ENCODE data around the gene ZNF341. TPM values are rescaled to one million over a fixed set of nuclear protein-coding genes. Genes with fewer than 3 reads are reported as not detected.
A peak's percentile ranks its signal among the peaks of the same experiment; 100 is the strongest.

The ZNF341 gene
- polyA plus RNA-seq, 1 donor = 3.3 TPM

DNA sequence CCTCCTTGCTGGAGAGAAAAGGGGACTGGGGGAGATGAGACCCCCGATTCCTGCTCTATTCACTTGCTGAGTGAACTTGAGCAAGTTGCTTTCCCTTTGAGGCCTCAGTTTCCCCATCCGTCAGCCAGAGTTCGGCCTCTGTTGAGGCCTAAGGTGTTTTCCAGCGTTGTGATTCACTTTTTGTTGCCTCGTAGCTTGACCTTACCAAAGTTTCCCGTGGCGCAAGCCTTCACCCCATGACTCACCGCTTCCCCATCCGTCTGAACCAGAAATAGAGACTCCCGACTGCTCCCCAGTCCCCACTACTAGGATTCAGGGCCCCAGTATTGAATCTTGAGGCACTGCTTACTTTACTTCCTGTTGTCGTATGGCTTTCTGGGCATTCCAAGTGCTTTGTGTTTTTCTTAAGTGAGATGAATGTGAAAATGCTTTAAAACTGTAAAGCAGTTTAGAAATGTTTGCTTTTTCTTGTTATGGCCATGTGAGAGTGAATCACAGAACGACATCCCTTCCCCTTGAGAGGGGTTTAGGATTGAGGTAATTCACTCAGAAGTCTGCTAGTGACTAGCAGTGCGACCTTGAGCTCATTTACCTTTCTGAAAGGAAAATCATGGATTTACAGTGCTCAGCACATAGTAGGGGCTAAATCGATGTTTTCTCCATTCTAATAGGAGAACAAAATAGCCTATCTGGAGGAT lies 80.5 kb downstream of the ZNF341 start:
- Histone ChIP-seq H3K4me1 (ENCODE audit: control insufficient read depth, insufficient read depth, low read length) (peaks cover 20% of the 10 kb centered on the region), H3K4me3 (ENCODE audit: low read length) (peak overlapping the region; percentile 87), H3K36me3 (ENCODE audit: control insufficient read depth, insufficient read depth, low read length) (peaks cover 3% of the 10 kb centered on the region), H3K27ac (ENCODE audit: low read length) (peak overlapping the region; percentile 96), H3K9me3 (ENCODE audit: control insufficient read depth, low read depth, low read length) (peaks cover 2% of the 10 kb centered on the region), H3K27me3 (ENCODE audit: control insufficient read depth, insufficient read depth, low read length) (no peaks in the 10 kb centered on the region)
- DNase-seq = peak; percentile 47 to 75
- WGBS (ENCODE audit: insufficient coverage, low lambda C conversion rate) = 0% methylated on average over 1 of the region's 14 CpGs

DNA sequence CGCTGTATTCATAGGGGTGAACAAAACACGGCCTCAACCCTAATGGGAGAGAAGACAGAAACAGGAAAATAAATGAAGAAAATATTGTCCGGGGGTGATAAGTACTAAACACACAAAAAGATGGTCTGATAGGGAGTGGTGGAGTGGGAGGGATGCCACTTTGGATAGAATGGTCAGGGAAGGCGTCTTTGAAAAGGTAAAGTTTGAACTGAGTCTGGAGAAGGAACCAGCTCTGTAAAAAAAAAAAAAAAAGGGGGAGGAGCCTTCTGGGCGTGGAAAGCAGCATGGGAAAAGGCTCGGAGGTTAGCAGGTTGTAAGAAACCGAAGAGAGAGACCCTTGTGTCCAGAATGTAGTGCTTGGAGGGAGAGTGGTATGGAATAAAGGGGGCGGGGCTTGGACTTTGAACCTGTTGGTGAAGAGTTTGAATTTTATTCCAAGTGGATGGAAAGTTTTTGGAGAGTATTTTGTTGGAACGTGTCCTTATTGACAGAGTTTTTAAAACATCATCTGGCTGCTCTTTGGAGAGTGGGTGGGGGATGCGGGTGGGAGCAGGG lies 81.2 kb downstream of the ZNF341 start:
- H3K4me1 ChIP-seq (ENCODE audit: control insufficient read depth, insufficient read depth, low read length) = peaks cover 20% of the 10 kb centered on the region
- peak overlapping the region; percentile 87 for H3K4me3 ChIP-seq (ENCODE audit: low read length)
- WGBS (ENCODE audit: insufficient coverage, low lambda C conversion rate) = 16% methylated on average over 7 of the region's 10 CpGs
- peaks cover 2% of the 10 kb centered on the region for H3K9me3 ChIP-seq (ENCODE audit: control insufficient read depth, low read depth, low read length)
- peaks cover 3% of the 10 kb centered on the region for H3K36me3 ChIP-seq (ENCODE audit: control insufficient read depth, insufficient read depth, low read length)
- DNase-seq = peak; percentile 45 to 78
- no peaks in the 10 kb centered on the region for H3K27me3 ChIP-seq (ENCODE audit: control insufficient read depth, insufficient read depth, low read length)
- peak overlapping the region; percentile 96 for H3K27ac ChIP-seq (ENCODE audit: low read length)

DNA sequence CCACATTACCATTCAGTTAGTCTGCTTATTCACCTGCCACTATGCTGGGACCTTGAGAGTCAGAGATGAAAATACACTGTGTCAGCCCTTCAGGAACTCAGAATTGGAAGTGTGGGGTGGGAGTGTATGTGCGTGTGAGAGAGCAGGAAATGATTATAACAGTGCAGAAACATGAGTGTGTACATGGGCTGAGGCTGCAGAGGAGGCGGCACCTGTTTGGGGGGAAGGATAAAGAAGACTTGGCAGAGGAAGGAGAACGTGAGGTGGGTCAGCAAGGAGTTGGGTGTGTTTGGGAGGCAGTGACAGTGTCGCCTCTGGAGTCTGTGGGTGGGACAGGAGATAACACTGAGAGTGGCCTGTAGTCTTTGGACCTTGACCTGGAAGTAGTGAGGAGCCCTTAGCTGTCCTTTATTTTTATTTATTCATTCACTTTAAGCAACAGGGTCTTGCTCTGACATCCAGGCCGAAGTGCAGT lies 82.5 kb downstream of the ZNF341 start:
- H3K36me3 ChIP-seq (ENCODE audit: control insufficient read depth, insufficient read depth, low read length) = peaks cover 3% of the 10 kb centered on the region
- 43% methylated on average over 1 of the region's 5 CpGs for WGBS (ENCODE audit: insufficient coverage, low lambda C conversion rate)
- H3K9me3 ChIP-seq (ENCODE audit: control insufficient read depth, low read depth, low read length) = peaks cover 2% of the 10 kb centered on the region
- peak overlapping the region; percentile 78 for H3K27ac ChIP-seq (ENCODE audit: low read length)
- no peaks in the 10 kb centered on the region for H3K27me3 ChIP-seq (ENCODE audit: control insufficient read depth, insufficient read depth, low read length)
- peak; percentile 63 to 85 for DNase-seq
- peaks cover 20% of the 10 kb centered on the region for H3K4me1 ChIP-seq (ENCODE audit: control insufficient read depth, insufficient read depth, low read length)
- H3K4me3 ChIP-seq (ENCODE audit: low read length) = no peak overlapping the region

DNA sequence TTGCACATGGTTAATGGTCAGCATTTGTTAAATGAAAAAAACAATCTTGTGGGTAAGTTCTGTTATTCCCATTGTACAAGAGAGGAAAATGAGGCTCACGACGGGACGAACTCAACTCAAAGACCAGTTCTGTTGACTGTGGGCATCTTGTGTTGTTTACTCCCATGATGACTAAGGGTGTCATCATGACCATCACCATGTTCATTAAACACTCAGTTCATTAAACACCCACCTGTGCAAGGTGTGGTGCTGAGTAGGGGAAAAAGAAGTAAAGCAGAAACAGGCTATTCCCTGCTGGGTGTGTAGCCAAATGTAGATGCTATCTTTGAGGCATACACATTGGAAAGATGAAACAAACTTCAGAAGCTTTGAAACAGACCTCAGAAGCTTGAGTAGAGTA lies 83.9 kb downstream of the ZNF341 start:
- Histone ChIP-seq H3K36me3 (ENCODE audit: control insufficient read depth, insufficient read depth, low read length) (peaks cover 3% of the 10 kb centered on the region), H3K27me3 (ENCODE audit: control insufficient read depth, insufficient read depth, low read length) (no peaks in the 10 kb centered on the region), H3K9me3 (ENCODE audit: control insufficient read depth, low read depth, low read length) (peaks cover 2% of the 10 kb centered on the region), H3K4me1 (ENCODE audit: control insufficient read depth, insufficient read depth, low read length) (peaks cover 20% of the 10 kb centered on the region), H3K27ac (ENCODE audit: low read length) (no peak overlapping the region), H3K4me3 (ENCODE audit: low read length) (no peak overlapping the region)
- WGBS (ENCODE audit: insufficient coverage, low lambda C conversion rate) = no CpG with 5 or more reads among the region's 3 CpGs
- no peak for DNase-seq

DNA sequence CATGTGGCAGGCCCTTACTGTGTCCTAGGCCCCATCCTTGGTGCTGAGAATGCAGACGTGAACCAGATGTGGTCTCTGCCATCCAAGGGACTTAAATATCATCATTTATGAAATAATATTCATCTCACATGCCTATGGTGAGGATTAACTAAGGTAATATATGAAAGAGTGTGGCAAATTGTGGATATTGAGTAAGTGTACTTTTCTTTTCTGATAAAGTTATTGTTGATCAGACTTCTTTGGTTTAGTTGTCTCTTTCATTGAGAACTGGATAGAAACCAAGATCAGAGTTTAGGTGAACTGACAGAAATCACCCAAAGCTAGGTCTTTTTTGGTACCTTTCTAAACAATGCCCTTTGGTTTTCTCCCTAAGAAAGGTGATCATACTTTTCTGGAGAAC lies 84.4 kb downstream of the ZNF341 start:
- H3K4me1 ChIP-seq (ENCODE audit: control insufficient read depth, insufficient read depth, low read length) = peaks cover 20% of the 10 kb centered on the region
- H3K9me3 ChIP-seq (ENCODE audit: control insufficient read depth, low read depth, low read length) = peaks cover 2% of the 10 kb centered on the region
- no CpG with 5 or more reads among the region's 1 CpG for WGBS (ENCODE audit: insufficient coverage, low lambda C conversion rate)

DNA sequence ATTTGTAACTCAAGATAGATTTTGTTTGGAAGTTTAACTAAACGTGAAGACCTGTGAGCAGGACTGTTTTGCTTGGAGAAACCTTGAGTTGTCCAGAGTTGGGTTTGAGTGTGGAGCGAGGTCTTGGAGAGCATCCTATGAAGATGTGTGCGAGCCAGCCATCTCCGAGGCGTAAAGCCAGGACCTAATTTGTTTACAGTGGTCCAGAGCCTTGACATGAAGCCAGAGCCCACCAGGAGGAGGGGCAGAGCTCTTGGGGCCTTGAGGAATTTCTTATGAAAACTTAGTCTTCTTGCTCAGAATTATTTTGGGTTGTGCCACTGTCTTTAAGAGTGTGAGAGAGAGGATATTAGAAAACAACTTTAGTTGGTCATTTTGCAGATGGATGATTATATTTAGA lies 85.6 kb downstream of the ZNF341 start:
- WGBS (ENCODE audit: insufficient coverage, low lambda C conversion rate) = 80% methylated on average over 1 of the region's 5 CpGs
- DNase-seq = no peak
- H3K36me3 ChIP-seq (ENCODE audit: control insufficient read depth, insufficient read depth, low read length) = peaks cover 3% of the 10 kb centered on the region
- no peak overlapping the region for H3K4me3 ChIP-seq (ENCODE audit: low read length)
- H3K4me1 ChIP-seq (ENCODE audit: control insufficient read depth, insufficient read depth, low read length) = peaks cover 20% of the 10 kb centered on the region
- H3K27me3 ChIP-seq (ENCODE audit: control insufficient read depth, insufficient read depth, low read length) = no peaks in the 10 kb centered on the region
- no peaks in the 10 kb centered on the region for H3K9me3 ChIP-seq (ENCODE audit: control insufficient read depth, low read depth, low read length)
- H3K27ac ChIP-seq (ENCODE audit: low read length) = no peak overlapping the region

More for the DNA sequence above, 84.4 kb downstream of the ZNF341 start:
- Histone ChIP-seq H3K4me3 (ENCODE audit: low read length) (no peak overlapping the region), H3K27ac (ENCODE audit: low read length) (no peak overlapping the region), H3K36me3 (ENCODE audit: control insufficient read depth, insufficient read depth, low read length) (peaks cover 3% of the 10 kb centered on the region), H3K27me3 (ENCODE audit: control insufficient read depth, insufficient read depth, low read length) (no peaks in the 10 kb centered on the region)
- no peak for DNase-seq

DNA sequence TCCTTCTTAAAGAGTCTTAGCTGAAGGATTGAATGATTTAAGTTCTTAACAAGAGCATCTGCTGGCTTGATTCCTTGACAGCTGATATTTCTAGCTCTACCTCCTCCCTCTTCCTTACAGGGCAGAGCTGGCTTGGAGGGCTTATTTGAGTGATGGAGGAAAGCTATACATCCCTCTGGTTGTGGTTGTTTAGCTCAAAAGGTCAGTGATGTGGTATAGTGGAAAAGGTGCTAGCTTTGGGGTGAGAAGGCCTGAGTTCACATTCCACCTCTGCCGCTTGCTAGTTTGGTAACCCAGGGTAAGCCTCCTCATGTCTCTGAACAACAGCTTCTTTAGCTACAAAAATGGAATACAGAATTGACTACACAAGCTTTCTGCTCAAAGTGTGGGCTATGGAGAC lies 87.7 kb downstream of the ZNF341 start:
- peaks cover 11% of the 10 kb centered on the region for H3K36me3 ChIP-seq (ENCODE audit: control insufficient read depth, insufficient read depth, low read length)
- no peak overlapping the region for H3K4me3 ChIP-seq (ENCODE audit: low read length)
- no CpG with 5 or more reads among the region's 1 CpG for WGBS (ENCODE audit: insufficient coverage, low lambda C conversion rate)
- no peak overlapping the region for H3K27ac ChIP-seq (ENCODE audit: low read length)
- no peaks in the 10 kb centered on the region for H3K27me3 ChIP-seq (ENCODE audit: control insufficient read depth, insufficient read depth, low read length)
- no peaks in the 10 kb centered on the region for H3K9me3 ChIP-seq (ENCODE audit: control insufficient read depth, low read depth, low read length)
- no peak for DNase-seq
- peaks cover 8% of the 10 kb centered on the region for H3K4me1 ChIP-seq (ENCODE audit: control insufficient read depth, insufficient read depth, low read length)

DNA sequence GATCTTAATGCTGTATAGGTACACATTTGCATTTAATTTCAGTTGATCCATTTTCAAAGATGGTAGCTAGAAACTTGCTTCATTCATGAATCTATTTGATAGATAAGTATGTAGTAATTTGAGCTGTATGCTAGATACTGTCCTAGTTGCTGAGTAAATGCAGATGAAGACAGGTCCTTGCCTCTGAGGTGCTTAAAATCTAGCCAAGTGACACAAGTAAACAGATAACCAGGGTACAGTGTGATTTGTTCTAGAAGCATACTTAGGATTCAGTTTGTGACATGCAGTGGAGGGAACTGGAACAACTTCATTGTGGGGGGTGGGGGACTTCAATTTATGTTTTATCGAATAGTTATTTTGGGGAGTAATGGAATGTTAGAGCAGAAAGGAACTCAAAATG lies 88.6 kb downstream of the ZNF341 start:
- H3K27ac ChIP-seq (ENCODE audit: low read length) = no peak overlapping the region
- H3K4me3 ChIP-seq (ENCODE audit: low read length) = no peak overlapping the region
- peaks cover 8% of the 10 kb centered on the region for H3K4me1 ChIP-seq (ENCODE audit: control insufficient read depth, insufficient read depth, low read length)
- no CpG with 5 or more reads among the region's 1 CpG for WGBS (ENCODE audit: insufficient coverage, low lambda C conversion rate)
- H3K27me3 ChIP-seq (ENCODE audit: control insufficient read depth, insufficient read depth, low read length) = no peaks in the 10 kb centered on the region
- H3K9me3 ChIP-seq (ENCODE audit: control insufficient read depth, low read depth, low read length) = no peaks in the 10 kb centered on the region
- DNase-seq = no peak
- peaks cover 8% of the 10 kb centered on the region for H3K36me3 ChIP-seq (ENCODE audit: control insufficient read depth, insufficient read depth, low read length)

DNA sequence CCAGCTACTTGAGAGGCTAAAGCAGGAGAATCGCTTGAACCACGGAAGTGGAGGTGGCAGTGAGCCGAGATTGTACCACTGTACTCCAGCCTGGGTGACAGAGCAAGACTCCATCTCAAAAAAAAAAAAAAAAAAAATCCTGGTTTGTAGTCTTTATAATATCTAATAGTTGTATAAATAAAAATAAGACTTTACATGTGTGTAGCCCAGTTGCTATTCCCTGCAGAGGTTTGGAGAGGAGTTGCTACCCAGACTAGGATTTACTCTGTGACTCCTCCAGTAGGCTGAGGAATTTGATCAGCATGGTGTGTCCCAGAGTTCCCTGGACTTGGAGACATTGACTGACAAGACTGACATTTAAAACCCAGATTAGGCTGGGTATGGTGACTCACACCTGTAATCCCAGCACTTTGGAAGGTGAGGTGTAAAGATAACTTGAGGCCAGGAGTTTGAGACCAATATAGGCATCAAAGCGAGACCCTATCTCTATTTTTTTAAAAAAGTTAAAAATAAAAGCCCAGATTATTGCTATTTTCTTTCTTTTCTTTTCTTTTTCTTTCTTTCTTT lies 89.6 kb downstream of the ZNF341 start:
- H3K4me1 ChIP-seq (ENCODE audit: control insufficient read depth, insufficient read depth, low read length) = peaks cover 18% of the 10 kb centered on the region
- no peaks in the 10 kb centered on the region for H3K9me3 ChIP-seq (ENCODE audit: control insufficient read depth, low read depth, low read length)
- no peak overlapping the region for H3K27ac ChIP-seq (ENCODE audit: low read length)
- no peak for DNase-seq
- no peaks in the 10 kb centered on the region for H3K27me3 ChIP-seq (ENCODE audit: control insufficient read depth, insufficient read depth, low read length)
- no peak overlapping the region for H3K4me3 ChIP-seq (ENCODE audit: low read length)
- WGBS (ENCODE audit: insufficient coverage, low lambda C conversion rate) = no CpG with 5 or more reads among the region's 4 CpGs
- H3K36me3 ChIP-seq (ENCODE audit: control insufficient read depth, insufficient read depth, low read length) = peaks cover 8% of the 10 kb centered on the region

DNA sequence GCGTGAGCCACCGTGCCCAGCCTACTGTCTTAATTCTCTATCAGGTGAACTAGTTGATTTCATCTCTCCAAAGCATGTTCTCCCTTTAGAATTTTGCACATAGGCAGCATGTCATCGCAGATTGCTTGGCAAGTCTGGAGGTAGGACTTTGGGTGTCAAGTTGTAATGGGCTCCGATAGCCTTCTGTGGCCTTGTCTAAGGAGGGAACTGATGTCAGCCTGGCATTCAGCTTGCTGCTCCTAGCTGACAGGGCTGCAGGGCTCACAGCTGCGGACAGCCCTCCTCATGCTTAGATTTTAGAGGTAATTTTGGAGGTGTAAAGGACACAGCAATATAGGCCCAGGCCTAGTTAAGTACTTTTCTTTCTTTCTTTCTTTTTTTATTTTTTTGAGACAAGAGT lies 90.6 kb downstream of the ZNF341 start:
- no peak overlapping the region for H3K27ac ChIP-seq (ENCODE audit: low read length)
- peaks cover 29% of the 10 kb centered on the region for H3K4me1 ChIP-seq (ENCODE audit: control insufficient read depth, insufficient read depth, low read length)
- WGBS (ENCODE audit: insufficient coverage, low lambda C conversion rate) = no CpG with 5 or more reads among the region's 5 CpGs

More for the DNA sequence above, 90.6 kb downstream of the ZNF341 start:
- H3K9me3 ChIP-seq (ENCODE audit: control insufficient read depth, low read depth, low read length) = no peaks in the 10 kb centered on the region
- no peak overlapping the region for H3K4me3 ChIP-seq (ENCODE audit: low read length)
- peaks cover 8% of the 10 kb centered on the region for H3K36me3 ChIP-seq (ENCODE audit: control insufficient read depth, insufficient read depth, low read length)
- no peaks in the 10 kb centered on the region for H3K27me3 ChIP-seq (ENCODE audit: control insufficient read depth, insufficient read depth, low read length)
- no peak for DNase-seq
